HEK293T (cell line): ENCODE measurements around the gene SEC24A.

ENCODE experiments used
- CTCF ChIA-PET: fragments of 350-600 bp; formaldehyde crosslinking; extraction: SDS; loops from one replicate; lab custom pipeline; 2021; ENCODE audit warnings: antibody characterized with exemption, inconsistent platforms; lab: Yijun Ruan, JAX
- POLR2A ChIA-PET: fragments of 350-600 bp; formaldehyde crosslinking; extraction: SDS; loops from one replicate; lab custom pipeline; 2020; ENCODE audit warnings: antibody characterized with exemption, inconsistent platforms; lab: Yijun Ruan, JAX
- DNase-seq: peaks from one replicate; pipeline ENCODE4 v3.0.0; 2012; ENCODE audit warnings: mixed read lengths; ENCODE audit errors: extremely low spot score
- ARNT ChIP-seq: fragments of 450-650 bp; IDR thresholded peaks from 2 replicates; pipeline ENCODE4 v1.6.1; 2017; ENCODE audit warnings: mild to moderate bottlenecking
- BHLHE40 ChIP-seq: fragments of 450-650 bp; IDR thresholded peaks from 2 replicates; pipeline ENCODE4 v1.6.1; 2016; ENCODE audit warnings: mild to moderate bottlenecking, moderate library complexity, borderline replicate concordance
- CTBP1 ChIP-seq: fragments of 450-650 bp; IDR thresholded peaks from 2 replicates; pipeline ENCODE4 v1.6.1; 2016; ENCODE audit warnings: borderline replicate concordance
- ELF4 ChIP-seq: fragments of 450-650 bp; IDR thresholded peaks from 2 replicates; pipeline ENCODE4 v1.6.1; 2017; ENCODE audit warnings: antibody characterized with exemption
- FOXA1 ChIP-seq: fragments of 450-650 bp; IDR thresholded peaks from 2 replicates; pipeline ENCODE4 v1.6.1; 2016; ENCODE audit warnings: mild to moderate bottlenecking
- FOXK2 ChIP-seq: fragments of 450-650 bp; IDR thresholded peaks from 2 replicates; pipeline ENCODE4 v1.6.1; 2016; ENCODE audit warnings: mild to moderate bottlenecking
- FOXM1 ChIP-seq: fragments of 450-650 bp; IDR thresholded peaks from 2 replicates; pipeline ENCODE4 v1.6.1; 2017; ENCODE audit warnings: mild to moderate bottlenecking, borderline replicate concordance
- HDGF ChIP-seq: fragments of 450-650 bp; IDR thresholded peaks from 2 replicates; pipeline ENCODE4 v1.6.1; 2017; ENCODE audit warnings: antibody characterized with exemption, borderline replicate concordance
- L3MBTL2 ChIP-seq: fragments of 450-650 bp; conservative IDR thresholded peaks from 2 replicates; pipeline ENCODE4 v1.6.1; 2016; ENCODE audit warnings: mild to moderate bottlenecking
- LEF1 ChIP-seq: fragments of 450-650 bp; IDR thresholded peaks from 2 replicates; pipeline ENCODE4 v1.6.1; 2017; ENCODE audit warnings: mild to moderate bottlenecking, borderline replicate concordance
- NFRKB ChIP-seq: fragments of 450-650 bp; IDR thresholded peaks from 2 replicates; pipeline ENCODE4 v1.6.1; 2016; ENCODE audit warnings: mild to moderate bottlenecking, moderate library complexity
- PKNOX1 ChIP-seq: fragments of 450-650 bp; IDR thresholded peaks from 2 replicates; pipeline ENCODE4 v1.6.1; 2016
- SP1 ChIP-seq: fragments of 450-650 bp; IDR thresholded peaks from 2 replicates; pipeline ENCODE4 v1.6.1; 2017
- SUZ12 ChIP-seq: fragments of 450-650 bp; IDR thresholded peaks from 2 replicates; pipeline ENCODE4 v1.6.1; 2016; ENCODE audit warnings: mild to moderate bottlenecking
- TARDBP ChIP-seq: fragments of 450-650 bp; IDR thresholded peaks from 2 replicates; pipeline ENCODE4 v1.6.1; 2016
- ZNF384 ChIP-seq: fragments of 450-650 bp; IDR thresholded peaks from 2 replicates; pipeline ENCODE4 v1.6.1; 2016

The SEC24A gene

DNA sequence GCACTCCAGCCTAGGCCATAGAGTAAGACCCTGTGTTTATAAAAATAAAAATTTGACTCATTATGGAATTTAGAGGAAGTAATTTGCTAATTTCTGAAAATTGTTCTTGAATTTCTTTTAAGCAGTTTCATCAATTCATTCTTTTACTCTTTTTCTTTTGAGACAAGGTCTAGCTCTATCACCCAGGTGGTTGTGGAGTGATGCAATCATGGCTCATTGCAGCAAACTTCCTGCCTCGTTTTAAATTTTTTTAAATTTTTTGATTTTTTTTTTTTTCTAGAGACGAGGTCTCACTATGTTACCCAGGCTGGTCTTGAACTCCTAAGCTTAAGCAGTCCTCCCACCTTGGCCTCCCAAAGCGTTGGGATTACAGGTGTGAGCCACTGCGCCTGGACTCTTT is 86.7 kb downstream of the SEC24A start:
- no peak for DNase-seq
- CTCF ChIA-PET = interaction anchor here (0.6 kb wide), 1 partner anchor 111 kb away, joined by 3 read pairs; no protein-coding TSS in a partner anchor
- POLR2A ChIA-PET = interaction anchor here (0.9 kb wide), 1 partner anchor 169 kb away, joined by 3 read pairs; the partner anchor contains the start of gene PCBD2
- TF ChIP-seq LEF1 (no peak), HDGF (no peak), L3MBTL2 (no peak), ARNT (no peak), PKNOX1 (no peak), TARDBP (no peak), FOXA1 (no peak), CTBP1 (no peak), SP1 (no peak), SUZ12 (no peak)

DNA sequence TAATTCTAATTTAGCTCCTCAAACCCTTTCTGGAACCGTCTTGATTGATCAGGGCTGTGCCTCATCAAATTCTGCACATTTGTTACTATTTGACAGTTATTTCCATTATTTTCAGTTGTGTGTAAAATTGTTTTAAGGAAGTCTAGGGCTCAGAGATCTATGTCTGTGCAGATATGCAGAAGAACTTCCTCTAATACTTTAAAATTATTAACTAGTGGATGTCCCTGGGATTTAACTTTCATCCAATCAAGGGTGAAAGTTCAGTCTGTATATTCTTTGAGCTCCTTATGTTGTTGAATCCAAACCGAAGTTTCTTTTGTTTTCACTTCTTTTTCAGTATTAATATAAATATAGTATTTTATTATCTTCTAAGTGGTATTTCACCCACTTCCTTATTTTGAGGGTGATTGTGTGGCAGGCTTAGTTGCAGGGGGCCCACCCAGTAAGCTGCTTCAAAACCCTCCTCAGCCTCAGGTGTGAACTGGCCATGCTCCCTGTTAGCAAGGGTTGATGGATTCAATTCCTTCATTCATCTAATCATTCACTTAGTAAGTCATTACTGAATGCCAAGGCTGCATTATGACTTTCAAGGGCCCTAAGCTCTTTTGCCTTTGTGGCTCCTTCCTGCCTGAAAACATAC is 87.7 kb downstream of the SEC24A start:
- no peak for TF ChIP-seq TARDBP
- TF ChIP-seq CTBP1 = no peak
- TF ChIP-seq HDGF = no peak
- TF ChIP-seq FOXK2 = no peak
- CTCF ChIA-PET = interaction anchor here (1.2 kb wide), 1 partner anchor 22 kb away, joined by 5 read pairs; the partner anchor contains the start of gene DDX46
- DNase-seq = no peak
- POLR2A ChIA-PET = no interaction called here

GRCh38 chr5:134738133-134738962 is 89.8 kb downstream of the SEC24A start, which contains the start of gene CAMLG:
TSS of gene CAMLG (plus strand) at chr5:134738548. CDS start at chr5:134738621, 73 bp downstream.
- ChIA-PET POLR2A (interaction anchor here (0.5 to 3.8 kb wide), 17 partner anchors 11 to 513 kb away, joined by 3 to 59 read pairs (median 3); partner anchors contain the start of genes C5orf24, DDX46, PCBD2 and PPP2CA), CTCF (interaction anchor here (0.6 to 1.1 kb wide), 3 partner anchors 9 to 79 kb away, joined by 3 to 6 read pairs (median 3); no protein-coding TSS in a partner anchor)
- TF ChIP-seq L3MBTL2 (peak; percentile 91), ZNF384 (no peak), FOXA1 (no peak), FOXM1 (no peak), ARNT (no peak)
- DNase-seq = peak; percentile 93

DNA sequence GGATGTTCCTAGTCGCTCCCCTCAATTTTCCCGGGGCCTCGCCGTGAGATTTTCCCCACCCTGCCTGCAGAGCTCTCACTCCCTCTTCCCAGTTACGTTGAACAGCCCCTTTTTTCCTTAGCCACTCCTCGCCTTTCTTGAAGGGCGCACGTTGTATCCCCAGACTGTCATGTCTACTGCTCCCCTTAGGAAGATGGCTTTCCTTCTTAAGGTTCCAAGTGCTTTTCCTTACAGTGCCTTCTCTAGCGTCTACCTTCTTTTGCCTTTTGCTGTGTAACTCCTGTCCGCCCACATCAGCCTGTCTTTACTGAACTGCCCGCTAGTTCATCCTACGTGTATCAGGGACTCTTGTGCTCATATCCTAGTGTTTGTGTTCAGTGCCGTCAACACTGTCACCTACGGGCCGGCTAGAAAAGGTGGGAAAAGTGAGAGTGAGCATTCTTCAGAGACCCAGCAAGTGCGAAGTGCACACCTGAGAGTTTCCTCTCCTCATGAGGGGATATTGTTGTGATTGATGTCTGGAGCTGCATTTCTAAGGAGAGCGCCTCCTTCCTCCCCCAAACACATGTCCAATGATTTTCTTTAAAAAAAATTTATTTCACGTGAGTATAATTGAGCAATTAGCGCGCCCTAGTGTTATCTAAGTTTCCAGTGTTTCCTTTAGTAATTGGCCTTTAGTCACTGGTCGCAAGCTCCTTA is 90.5 kb downstream of the SEC24A start:
- no peak for TF ChIP-seq ELF4
- no peak for TF ChIP-seq ARNT
- no peak for TF ChIP-seq HDGF
- TF ChIP-seq L3MBTL2 = peak; percentile 93
- peak; percentile 44; the same call in 1 of the 2 replicates for TF ChIP-seq PKNOX1
- TF ChIP-seq FOXA1 = no peak
- ChIA-PET CTCF (interaction anchor here (0.6 to 1.3 kb wide), 8 partner anchors 10 to 166 kb away, joined by 3 to 6 read pairs (median 3); partner anchors contain the start of genes DDX46 and PCBD2), POLR2A (interaction anchor here (0.5 to 3.8 kb wide), 12 partner anchors 14 to 513 kb away, joined by 3 to 59 read pairs (median 5); partner anchors contain the start of genes C5orf24, DDX46, PCBD2 and PPP2CA)
- DNase-seq = peak; percentile 48

- no peak for DNase-seq
- ChIA-PET POLR2A (interaction anchor here (1.1 to 3.8 kb wide), 3 partner anchors 13 to 164 kb away, joined by 3 to 59 read pairs (median 12); partner anchors contain the start of genes DDX46 and PCBD2), CTCF (no interaction called here)
- no peak for TF ChIP-seq CTBP1
- TF ChIP-seq TARDBP = no peak
- TF ChIP-seq HDGF = no peak
- no peak for TF ChIP-seq LEF1
- TF ChIP-seq FOXK2 = no peak
- no peak for TF ChIP-seq ARNT
- no peak for TF ChIP-seq SUZ12
- no peak for TF ChIP-seq BHLHE40
- TF ChIP-seq FOXA1 = no peak
- no peak for TF ChIP-seq ELF4
These were observed 92.5 kb downstream of the SEC24A start for GRCh38 chr5:134741052-134741451.

DNA sequence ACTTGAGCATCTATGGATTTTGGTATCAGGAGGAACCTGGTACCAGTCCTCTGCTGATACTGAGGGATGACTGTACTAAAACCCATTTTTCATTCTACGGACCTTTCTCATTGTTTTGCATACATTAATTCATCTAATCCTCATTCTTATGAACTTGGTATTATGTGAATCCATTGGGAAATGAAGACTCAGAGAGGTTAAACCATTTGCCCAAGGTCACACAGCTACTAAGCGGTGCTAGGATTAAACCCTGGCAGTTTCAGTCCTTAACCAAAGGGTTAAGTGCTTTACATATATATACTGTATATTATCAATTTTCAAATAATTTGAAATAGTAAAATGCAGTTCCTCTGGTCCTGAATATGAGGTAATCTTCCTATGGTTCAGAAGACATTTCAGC is 93.5 kb downstream of the SEC24A start:
- POLR2A ChIA-PET = interaction anchor here (1.0 kb wide), 1 partner anchor 16 kb away, joined by 4 read pairs; the partner anchor contains the start of gene DDX46
- TF ChIP-seq NFRKB (no peak), PKNOX1 (no peak), BHLHE40 (no peak), CTBP1 (no peak), FOXA1 (no peak), LEF1 (no peak)
- CTCF ChIA-PET = no interaction called here
- DNase-seq = no peak
